VCaP (cell line): ENCODE measurements around the gene STS.
A peak's percentile ranks its signal among the peaks of the same experiment; 100 is the strongest.

Source experiments
- H3K27ac ChIP-seq: fragments of 450-650 bp; 2 replicates; pipeline ENCODE4 v1.5.1; 2017
- TF ChIP-seq, protein P1 (sequence below): fragments of 450-650 bp; conservative IDR thresholded peaks from 2 replicates; pipeline ENCODE4 v1.5.1; 2017; ENCODE audit warnings: mild to moderate bottlenecking, moderate library complexity

The STS gene

DNA sequence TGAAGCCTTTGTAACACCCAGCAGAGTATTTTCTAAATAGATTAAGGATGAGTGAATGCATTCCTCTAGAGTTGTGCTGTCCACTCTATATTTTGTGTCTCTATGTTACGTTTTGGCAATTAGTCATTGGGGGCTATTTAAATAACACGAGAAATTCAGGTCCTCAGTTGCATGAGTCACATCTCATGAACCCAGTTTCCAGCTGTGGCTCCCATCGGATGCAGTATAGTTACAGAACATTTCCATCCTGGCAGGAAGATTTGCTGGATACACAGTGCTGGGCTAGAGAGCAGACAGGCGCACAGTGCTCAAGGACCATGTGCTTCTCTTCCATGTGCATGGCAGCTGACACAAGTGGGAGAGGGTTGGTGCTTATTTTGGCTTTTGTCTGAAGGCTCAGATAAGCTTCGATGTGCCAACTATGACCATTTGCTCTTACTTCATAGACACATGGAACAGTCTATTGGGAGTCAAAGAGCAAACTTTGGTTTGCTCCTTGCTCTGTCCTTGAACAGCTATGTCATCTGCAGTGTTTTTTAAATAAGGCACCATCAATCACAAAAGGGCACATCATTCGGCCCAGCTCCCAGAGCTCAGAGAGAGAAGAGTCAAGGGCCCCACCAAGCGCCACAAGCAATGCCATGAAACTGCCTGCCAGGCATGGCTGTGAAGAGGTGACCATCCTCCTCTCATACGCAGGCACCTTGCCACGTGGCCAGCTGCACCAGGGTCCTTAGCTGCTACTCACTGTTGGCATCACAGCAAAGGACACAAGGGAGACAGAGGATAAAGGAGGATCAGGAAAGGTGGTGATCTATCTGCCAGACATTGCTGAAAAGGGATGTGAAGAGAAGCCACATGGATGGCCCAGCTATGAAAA, 8.1 kb upstream of the STS start:
- no peak overlapping the region for H3K27ac ChIP-seq
- TF ChIP-seq, protein P1, sequence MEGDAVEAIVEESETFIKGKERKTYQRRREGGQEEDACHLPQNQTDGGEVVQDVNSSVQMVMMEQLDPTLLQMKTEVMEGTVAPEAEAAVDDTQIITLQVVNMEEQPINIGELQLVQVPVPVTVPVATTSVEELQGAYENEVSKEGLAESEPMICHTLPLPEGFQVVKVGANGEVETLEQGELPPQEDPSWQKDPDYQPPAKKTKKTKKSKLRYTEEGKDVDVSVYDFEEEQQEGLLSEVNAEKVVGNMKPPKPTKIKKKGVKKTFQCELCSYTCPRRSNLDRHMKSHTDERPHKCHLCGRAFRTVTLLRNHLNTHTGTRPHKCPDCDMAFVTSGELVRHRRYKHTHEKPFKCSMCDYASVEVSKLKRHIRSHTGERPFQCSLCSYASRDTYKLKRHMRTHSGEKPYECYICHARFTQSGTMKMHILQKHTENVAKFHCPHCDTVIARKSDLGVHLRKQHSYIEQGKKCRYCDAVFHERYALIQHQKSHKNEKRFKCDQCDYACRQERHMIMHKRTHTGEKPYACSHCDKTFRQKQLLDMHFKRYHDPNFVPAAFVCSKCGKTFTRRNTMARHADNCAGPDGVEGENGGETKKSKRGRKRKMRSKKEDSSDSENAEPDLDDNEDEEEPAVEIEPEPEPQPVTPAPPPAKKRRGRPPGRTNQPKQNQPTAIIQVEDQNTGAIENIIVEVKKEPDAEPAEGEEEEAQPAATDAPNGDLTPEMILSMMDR: no peak

DNA sequence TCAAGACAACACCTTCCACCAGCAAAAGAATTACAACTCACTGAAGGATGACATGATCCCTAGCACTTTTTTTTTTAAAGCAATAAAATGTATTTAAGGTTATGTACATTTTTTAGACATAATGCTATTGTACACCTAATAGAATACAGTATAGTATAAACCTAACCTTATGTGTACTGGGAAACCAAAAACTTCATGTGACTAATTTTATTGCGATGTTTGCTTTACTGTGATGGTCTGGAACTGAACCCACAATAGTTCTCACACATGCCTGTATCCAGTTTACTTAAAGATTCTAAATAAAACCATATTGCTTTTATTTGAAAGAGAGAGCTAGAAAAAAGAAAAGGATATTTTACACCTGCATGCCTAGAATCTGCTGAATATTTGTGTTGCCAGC, 4.4 kb upstream of the STS start:
- H3K27ac ChIP-seq: no peak overlapping the region
- TF ChIP-seq, protein P1: no peak

DNA sequence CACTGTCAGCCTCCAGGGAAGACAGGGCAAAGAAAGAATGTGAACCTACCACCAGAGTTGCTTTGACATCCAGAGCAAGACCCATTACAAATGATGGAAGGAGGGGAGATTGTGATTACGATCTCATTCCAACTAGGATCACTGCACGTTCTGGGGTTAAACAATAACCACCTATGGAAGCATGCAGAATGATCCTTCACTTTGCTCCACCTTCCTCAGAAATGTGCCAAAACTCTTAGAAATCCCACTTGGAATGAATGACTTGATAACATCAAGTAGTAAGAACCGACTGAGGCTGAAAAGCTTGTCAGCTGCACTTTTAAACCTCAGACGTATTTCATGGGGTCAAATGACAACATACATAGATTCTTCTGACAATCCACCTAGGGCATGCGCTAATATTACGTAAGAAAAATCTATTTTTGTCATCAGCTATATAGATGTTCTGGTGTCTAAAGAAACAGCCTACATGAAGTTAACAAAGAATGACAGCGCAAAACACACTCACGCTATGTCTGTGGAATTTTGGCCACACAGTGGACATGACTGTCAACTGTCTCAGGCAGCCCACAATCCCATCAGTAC, 3.5 kb upstream of the STS start:
- TF ChIP-seq, protein P1: no peak

DNA sequence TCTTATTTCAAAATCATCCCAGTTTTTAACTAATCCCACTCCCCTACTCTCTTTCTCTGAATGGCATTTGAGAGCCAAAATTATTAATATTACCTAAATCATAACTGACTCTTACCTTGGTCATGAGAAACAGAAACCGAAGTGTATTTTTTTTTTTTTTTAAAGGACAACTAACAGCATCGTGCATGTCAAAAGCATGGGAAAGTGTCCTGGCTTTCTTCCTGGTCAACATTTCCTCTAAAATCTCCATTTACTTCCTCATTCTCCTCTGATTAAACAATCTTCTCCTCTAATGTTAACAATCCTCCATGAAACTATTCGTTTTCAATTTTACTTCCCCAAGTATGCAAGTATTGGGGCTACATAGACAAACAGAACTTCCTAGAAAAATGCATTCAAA, 2.1 kb upstream of the STS start:
- peak overlapping the region; percentile 38 for H3K27ac ChIP-seq
- TF ChIP-seq, protein P1: no peak

More for the DNA sequence above, 3.5 kb upstream of the STS start:
- no peak overlapping the region for H3K27ac ChIP-seq

DNA sequence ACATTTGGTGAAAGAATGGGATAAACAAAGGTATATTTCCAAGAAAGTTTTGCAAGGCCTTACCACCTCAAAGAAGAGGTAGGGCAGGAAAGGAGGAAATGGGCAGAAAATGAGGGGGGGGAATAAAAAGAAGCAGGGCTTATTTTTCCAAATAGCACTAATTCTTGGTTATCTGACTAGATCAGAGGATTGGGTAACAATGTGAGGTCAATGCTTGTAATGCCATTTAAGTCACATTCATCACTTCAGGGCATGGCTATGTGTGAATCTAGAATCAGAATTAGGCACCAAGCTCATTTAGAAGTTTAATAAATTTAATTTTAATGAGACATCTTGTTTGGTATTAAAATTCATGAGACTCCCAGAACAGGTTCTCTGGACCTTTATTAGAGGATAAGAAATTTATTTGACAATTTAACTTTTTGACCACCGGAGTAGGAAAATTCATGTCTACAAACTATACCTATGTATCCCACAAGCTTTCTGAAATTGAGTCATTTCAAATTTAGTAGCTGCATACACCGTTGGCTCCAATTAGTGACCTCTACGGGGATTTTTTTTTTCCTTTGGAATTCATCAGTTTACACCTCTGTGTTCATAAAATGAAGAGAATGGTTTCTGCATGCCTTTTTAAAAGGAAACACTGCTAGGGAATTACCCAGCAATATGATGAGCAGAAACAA, 1.4 kb upstream of the STS start:
- H3K27ac ChIP-seq: peak overlapping the region; percentile 38
- TF ChIP-seq, protein P1: no peak

DNA sequence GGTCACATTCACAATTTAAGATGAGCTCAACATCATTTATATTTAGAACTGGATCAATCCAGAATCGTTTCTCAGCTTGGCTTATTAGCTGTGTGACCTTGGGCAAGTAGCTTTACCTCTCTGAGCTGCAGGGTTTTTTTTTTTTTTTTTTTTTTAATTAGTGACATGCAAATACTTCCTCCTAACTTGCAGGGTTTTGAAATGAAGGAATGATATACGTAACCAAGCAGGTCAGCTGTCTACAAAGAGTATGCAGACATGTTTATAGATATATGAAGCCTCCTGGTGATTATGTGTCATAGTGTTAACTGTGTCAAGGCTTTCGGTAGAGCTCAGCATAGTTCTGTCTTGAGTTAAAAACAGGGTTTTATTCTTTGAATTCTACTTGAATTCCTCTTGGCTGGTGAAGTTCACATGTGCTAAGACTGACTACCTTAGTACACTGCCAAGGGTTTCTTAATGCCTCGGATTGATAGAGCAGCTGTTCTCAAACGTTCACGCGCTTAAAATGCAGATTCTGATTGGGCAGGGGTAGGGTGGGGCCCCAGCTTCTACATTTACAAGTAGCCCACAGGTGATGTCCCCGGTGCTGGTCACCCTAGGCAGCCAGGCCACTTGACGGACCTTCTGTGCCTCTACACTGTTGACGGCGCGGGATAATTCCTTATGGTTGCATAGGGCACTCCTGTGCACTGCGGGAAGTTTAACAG, 654 bp upstream of the STS start:
- TF ChIP-seq, protein P1: no peak
- H3K27ac ChIP-seq: peak overlapping the region; percentile 87
